HG02973 (cell line): ENCODE measurements around the gene PGLYRP3.
"Not testable (repeated sequence)": the region's sequence is repeated elsewhere in the genome, so short reads cannot be mapped to it uniquely, and the experiment has no call there.

Experiments used
- ATAC-seq: cut with Tn5 transposase; IDR thresholded peaks from one replicate; pipeline ENCODE4 v1.9.1; 2021; ENCODE audit warnings: moderate library complexity; ENCODE audit not compliant: unreplicated experiment

PGLYRP3 gene

DNA sequence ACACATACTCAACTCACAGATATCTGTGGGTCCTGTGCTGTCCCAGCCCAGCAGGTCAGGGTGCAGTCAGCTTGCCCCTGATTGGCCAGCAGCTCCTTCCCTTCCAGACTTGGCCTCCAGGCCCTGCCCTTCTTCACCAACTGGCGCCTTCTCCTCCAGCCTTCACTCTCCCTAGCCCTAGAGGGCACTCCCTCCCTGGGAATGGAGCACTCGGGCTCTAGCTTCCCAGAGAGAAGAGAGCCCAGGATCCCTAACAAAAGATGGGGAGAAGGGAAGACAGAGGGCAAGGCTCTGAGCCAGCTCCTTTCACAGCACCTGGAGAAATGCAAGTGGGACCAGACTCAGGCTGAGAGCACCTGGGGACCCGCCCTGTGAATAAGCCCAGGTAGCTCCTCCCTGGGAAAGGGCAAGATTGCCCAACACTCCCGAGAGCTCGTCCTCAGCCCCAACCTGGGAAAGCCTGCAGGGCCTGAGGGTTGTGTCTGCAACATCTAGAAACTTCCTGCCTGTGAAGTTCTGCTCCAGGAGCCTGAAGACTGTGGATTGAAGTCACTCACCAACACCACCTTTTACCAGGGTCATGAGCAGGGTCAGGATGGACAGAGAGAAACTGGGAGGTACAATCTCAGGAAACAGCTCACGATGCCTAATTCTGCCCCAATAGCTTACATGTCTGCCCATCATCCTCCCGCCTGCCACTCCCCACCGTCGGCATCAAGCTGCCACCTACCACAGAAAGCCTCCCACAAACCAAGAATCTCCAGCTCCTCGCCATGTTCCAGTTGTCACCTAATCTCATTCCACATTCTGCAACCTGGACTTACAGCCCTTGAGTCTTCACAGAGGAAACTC lies 36.0 kb upstream of the PGLYRP3 start, which contains the start of gene PGLYRP4:
PGLYRP4 (minus strand) TSS at position 331 of the 852 bp plus-strand sequence. CDS start 909 bp downstream, outside the sequence.
- no peak for ATAC-seq

DNA sequence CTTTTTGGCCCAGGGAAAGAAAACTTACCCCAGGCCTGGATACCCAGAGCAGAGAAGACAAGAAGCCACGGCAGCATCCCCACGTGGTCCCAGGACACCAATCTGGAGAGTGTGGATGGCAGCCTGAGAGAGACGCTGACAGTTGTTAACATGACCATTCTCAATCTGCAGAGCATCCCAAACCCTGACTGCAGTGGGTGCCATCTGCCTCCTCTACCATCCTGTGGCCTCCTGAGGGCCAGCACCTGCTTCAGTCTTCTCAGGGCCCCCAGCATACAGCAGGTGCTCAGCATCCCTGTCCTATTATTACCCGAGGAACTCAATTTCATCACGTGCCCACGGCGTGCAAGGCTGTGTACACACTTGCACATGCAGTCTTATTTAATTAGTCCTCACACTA lies 35.1 kb upstream of the PGLYRP3 start:
- no peak for ATAC-seq

DNA sequence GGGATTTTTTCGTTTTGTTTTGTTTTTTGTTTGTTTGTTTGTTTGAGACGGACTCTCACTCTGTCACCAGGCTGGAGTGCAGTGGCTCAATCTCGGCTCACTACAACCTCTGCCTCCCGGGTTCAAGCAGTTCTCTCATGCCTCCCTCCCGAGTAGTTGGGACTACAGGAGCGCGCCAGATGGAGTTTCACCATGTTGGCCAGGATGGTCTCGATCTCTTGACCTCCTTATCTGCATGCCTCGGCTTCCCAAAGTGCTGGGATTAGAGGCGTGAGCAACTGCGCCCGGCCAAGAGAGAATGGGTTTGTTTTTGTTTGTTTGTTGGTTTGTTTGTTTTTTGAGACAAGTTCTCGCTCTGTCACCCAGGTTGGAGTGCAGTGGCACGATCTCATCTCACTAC lies 34.3 kb upstream of the PGLYRP3 start:
- not testable (repeated sequence) for ATAC-seq

DNA sequence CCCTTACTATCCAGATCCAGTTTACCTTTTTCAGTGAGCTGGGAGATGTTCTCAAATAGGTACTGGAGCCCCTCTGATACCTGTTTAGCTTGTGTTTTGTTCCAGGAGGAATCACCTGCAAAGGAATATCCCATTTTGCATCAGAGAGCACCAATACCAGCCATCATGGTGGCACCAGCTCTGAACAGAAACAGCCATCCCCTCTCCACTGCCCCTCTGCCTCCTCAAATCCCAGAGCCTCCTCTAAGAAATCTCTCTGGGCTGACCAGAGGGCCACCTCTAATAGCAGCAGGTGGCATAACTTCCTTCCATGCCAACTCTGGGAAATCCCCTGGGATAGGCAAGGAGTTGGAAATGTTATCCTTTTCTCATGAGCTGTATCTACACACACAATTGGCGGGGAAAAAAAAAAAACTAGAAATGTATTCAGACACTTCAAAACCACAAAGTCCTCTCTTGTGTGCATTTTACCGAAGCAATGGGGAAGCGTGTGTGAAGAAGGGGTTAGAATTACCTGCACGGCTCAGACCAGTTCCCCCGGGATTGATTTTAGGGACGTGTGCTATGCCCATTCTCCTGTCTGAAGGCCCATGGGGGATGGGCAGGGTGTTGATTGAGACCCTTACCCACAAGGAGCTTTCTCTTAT lies 33.4 kb upstream of the PGLYRP3 start:
- no peak for ATAC-seq

DNA sequence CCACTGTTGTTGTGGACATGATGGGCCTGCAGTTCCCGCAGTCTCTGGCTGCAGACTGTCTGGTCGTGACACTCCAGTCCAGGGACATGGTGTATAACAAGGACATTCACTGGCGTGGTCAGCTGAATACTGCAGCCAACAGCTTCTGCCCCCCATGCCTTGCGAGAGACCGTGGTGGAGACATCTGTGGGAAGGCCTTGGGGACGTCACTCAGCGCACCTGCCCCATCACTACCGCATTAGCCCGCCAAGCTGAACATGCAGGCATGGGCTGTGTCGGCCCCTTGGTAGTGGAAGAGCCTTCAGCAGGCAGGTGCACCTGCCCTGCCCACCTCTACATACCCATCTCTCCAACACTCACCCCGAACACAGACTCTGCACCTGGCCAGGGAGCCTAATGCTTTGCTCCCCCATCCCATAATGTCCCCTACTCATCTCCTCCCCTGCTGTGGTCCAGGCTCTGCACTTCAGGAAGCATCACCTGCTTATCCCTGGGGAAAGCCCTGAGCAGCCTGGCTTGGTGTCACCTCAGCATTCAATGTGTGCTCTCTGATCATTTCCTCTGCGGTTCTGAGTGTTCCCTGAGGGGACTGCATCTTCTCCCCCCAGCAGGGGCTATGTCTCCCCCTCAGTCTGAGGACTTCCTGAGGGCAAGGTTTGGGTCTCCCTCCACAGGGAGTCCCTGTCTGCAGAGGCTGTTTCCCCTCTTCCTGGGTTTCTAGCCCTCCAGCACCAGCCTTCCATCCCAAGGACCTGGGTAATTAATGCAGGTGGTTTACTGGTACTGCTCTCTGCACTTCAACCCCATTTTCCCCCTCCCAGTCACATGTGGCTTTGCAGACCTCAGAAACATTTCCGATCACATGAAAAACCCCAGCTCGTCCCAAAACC lies 32.7 kb upstream of the PGLYRP3 start:
- no peak for ATAC-seq

DNA sequence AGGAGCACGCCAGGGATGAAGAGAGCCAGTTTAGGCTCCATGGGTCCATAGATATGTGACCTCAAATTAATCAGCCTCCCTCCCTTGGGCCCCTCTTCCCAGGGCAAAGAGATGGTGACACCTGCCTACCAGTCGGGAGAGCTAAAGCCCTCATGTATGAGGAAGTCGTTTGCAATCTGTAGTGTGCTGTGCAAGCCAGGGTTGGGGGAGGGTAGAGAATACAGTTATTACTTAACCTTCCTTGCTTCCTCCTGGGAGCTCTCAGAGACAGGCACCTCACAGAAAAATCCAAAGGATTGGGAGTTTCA lies 31.9 kb upstream of the PGLYRP3 start:
- no peak for ATAC-seq

DNA sequence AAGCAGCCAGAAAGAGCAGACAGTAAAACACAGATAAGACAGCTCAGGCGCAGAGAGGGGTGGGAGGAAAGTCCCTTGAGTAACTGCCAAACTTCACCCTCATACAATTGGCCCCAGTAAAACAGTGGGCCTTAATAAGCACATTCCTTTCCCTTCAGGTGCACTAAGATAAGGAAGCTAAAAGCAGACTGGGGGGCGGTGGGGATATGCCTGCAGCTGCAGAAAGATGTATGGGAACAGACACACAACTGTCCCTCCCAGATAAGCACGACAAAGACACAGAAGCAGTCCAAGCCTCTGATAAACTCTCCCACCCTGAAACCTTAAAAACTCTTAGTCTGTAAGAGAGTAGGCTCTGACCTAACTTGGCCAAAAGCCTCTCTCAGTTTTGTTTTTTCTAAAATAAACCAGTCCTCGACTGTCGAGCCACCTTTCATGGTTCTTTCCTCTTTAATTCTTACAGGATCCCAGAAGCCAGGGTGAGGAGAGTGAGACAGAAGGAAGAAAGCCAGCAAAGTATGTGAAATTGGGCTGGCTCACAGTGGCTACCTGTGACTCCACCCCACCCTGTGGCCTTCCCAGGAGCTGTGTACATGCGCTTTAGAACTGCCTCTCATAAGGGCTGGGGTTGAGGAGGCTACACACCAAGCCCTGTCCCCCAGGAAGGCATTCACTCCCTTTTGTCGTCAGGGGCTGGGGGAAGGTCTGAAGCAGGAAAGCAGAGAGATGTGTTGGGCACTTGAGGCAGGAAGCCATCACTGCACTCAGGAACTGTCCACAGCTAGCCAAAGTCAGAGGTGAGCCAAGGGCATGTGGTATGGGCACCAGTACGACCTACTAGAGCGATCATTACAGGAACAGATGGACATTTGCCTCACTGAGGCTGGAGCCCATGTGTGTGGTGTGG lies 31.3 kb upstream of the PGLYRP3 start:
- ATAC-seq = no peak

DNA sequence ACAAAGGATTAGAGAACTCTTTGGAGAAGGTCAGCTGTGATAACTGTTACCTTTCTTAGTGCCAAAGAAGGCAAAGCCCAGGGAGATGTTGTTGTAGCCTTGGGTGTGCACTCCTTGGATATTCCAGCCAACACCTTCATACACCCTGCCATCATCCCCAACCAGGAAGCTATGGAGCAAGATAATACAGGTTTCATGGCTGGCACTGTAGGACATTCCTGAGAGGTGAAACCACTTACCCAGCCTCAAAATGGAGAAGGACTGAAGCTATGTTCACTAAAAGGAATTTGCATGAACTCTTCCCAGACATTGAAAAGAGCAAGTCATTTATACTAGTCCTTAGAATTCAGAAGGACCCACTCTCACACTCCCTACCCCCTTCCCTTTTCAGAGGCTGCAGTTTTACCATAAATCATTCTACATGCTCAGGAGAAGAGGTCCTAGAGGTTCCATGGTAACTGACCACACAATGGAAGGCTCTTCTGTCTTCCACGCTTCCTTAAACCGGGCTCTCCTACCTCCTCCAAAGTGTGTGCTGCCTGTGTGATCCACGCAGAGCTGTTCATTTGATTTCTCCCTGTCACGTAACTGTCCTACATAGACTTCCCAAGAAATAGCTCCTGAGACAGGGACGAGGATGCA lies 30.4 kb upstream of the PGLYRP3 start:
- no peak for ATAC-seq

DNA sequence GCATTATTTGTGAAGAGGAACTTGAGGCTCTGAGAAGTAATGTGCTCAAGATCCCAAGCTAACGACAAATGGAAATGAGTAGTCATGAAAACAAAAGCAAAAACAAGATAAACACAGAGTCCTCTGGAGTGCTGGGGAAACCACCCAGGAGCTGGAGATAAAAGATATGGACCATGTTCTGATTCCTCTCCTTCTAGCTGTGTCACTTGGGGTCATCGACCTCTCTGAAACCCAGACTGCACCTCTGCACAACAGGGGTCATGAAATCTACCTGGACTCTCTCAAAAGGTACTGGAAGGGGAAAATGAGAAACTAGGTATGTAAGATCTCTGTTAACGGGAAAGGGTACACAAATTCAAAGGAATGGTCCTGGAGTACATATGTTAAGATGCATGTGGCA lies 29.4 kb upstream of the PGLYRP3 start:
- no peak for ATAC-seq

DNA sequence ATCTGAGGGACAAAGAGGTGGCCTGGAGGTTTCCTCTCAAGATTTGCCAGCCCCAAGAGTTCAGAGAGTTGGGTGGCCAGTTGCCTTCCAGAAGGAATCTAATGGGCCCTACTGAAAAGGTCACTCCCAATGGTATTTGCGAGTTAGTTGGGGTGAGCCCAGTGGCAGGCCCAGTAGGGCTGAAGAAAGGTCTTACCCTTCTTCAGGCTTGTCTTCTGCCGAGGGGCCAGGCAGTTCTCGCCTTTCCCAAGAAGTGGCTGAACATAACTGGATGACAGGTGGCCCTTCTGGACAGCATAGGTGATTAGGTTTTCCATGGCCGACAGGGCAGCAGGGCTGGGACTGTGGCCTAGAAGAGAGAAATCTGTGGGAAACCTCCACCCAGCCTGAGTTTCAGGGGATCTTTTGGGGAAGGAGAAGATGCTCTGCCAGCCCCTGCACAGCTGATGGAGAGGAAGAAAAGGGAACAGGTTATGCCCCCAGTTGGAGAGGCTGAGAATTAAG lies 28.7 kb upstream of the PGLYRP3 start:
- no peak for ATAC-seq

DNA sequence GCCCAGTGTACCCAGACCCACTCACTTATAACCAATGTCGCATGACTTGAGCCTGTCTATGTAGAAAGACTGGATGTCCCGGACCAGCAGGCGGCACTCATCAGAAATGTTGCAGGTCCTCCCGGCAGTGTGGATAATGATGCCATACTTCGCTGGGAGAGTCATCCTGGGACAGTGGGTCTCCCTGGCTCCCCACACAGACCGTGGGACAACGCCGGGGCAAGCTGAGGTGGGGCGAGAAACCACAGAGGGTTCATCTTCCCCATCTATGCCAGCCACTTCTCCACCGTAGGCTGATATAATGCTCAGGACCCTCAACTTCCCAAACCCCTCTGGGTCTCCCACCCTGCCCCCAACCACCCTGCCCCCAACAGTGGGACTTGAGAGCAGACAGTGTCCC lies 27.6 kb upstream of the PGLYRP3 start:
- ATAC-seq = no peak

DNA sequence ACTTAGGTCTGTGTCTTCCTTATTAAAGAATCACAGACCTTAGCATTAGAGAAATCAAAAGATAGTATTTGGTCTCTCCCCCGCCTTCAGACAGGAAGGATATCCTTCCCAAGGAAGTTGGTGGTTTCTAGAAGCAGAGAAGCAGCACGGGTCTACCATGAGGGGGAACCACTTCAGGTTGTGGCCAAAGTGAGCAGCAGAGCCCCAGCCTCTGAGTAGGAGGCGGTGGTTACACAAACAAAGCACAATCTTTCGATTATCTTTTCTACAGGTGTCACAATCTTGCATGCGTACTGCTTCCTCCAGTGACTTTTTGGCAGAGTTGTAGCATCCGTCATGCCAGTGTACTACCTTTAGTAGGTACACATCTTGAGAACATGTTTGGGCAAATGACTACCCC lies 27.1 kb upstream of the PGLYRP3 start:
- no peak for ATAC-seq

DNA sequence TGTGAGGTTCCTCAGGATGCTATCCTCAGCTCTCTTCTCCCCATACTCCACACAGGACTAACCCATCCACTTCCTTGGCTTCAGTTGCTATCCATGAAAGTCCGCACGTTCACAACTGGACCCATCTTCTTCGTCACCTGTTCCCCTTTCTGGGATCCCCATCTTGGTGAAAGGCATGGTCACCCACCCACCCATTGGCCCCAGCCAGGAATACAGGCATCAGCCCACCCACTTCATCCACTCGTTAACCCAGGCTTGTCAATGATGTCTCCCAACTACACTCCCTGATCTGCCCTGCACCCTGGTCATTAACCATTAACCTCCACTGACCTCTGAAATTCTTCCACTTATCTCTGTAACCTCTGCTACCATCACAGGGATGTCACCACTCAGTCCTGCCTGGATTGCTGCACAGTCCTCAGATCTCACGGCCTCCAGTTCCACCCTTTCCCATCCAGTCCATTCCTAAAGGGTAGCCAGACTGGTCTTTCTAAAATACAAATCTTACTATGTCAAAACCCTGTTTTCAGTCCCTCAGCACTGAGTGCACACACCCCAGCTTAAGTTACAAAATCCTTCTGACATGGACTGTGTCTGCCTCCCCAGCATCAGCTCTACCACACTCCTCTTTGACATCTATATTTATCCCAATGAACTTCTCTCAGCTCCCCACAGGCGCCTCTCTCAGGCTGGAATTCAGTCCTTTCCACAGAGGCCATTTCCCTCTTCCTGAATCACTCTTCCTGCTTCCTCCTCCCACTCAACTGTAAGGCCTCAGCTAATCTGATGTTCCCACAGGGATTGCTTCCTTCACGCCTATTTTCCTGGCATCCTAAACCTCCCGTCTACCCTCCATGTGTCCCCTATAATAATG lies 25.5 kb upstream of the PGLYRP3 start:
- no peak for ATAC-seq

DNA sequence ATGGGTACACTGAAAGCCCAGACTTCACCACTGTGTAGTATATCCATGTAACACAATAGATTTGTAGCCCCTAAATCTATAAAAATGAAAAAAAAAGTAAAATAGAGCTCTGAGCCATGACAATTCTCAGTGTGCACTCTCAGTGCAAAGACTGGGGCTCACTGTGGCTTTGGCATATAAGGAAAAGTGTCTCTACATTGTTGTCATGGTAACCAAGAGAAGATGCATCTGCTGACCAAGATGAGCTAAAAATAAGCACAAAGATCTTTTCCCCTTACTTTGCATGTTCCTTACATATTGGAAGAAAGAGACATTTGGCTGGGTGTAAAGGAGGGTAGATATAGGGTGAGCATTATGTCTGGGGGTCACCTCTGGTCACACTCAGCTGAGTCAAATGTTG lies 23.9 kb upstream of the PGLYRP3 start:
- no peak for ATAC-seq

DNA sequence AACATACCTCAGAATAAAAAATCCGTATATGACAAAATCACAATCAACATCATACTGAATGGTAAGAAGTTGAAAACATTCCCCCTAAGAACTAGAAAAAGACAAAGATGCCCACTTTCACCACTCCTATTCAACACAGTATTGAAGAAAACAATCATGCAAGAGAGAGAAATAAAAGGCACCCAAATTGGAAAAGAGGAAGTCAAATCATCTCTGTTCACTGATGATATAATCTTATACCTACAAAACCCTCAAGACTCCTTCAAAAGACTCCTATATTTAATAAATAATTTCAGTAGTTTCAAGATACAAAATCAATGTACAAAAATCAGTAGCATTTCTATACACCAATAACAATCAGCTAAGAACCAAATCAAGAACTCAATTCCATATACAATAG lies 21.1 kb upstream of the PGLYRP3 start:
- no peak for ATAC-seq

DNA sequence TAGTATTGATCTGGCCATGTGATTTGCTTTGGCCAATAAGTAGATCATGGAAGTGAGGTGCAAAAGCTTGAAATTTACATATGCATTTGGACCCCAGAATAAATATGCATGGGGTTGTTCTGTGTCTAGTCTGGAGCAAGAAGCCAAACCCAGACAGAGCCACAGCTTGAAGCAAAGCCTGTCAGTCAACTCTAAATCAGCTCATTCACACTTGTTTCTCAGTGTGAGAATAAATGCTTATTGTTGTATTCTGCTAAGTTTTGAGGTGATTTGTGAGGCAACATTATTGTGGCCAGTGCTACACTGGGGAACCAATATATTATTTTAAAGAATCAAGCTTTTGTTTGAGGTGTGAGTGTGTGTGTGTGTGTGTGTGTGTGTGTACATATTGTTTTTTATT lies 12.2 kb upstream of the PGLYRP3 start:
- ATAC-seq = no peak

DNA sequence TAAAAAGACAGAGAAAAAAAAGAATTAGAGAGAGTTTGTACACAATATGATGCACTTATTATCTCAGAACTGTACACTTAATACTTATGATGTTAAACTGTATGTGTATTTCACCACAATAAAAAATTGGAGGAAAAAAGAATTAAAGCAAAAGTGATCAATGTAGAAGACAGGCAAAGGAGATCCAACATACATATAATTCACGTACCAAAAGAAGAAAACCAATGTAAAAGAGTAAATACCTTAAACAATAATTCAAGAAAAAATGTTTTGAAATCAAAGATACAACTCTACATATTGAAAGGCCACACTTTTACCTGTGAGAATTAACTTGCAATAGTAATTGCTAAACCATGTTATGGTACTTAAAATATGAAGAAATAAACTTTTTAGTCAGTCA lies 9.8 kb upstream of the PGLYRP3 start:
- no peak for ATAC-seq

DNA sequence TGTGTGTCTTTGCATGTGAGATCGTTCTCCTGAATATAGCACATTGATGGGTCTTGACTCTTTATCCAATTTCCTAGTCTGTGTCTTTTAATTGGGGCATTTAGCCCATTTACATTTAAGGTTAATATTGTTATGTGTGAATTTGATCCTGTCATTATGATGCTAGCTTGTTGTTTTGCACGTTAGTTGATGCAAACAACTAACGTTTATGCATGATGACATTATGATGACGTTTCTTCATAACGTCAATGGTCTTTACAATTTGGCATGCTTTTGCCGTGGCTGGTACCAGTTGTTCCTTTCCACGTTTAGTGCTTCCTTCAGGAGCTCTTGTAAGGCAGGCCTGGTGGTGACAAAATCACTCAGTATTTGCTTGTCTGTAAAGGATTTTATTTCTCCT lies 5.4 kb upstream of the PGLYRP3 start:
- ATAC-seq = not testable (repeated sequence)

DNA sequence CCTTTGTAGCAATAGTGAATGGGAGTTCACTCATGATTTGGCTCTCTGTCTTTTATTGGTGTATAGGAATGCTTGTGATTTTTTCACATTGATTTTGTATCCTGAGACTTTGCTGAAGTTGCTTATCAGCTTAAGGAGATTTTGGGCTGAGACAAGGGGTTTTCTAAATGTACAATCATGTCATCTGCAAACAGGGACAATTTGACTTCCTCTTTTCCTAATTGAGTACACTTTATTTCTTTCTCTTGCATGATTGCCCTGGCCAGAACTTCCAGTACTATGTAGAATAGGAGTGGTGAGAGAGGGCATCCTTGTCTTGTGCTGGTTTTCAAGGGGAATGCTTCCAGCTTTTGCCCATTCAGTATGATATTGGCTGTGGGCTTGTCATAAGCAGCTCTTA lies 3.3 kb upstream of the PGLYRP3 start:
- not testable (repeated sequence) for ATAC-seq
